ENCODE results near the gene TACR2. TPM values are rescaled to one million over a fixed set of nuclear protein-coding genes. Genes with fewer than 3 reads are reported as not detected.
A peak's percentile ranks its signal among the peaks of the same experiment; 100 is the strongest.

Gene TACR2
- 0.16 and 0.24 TPM in 2 replicates for polyA plus RNA-seq (2011; rRNA removed)
- polyA plus RNA-seq (2012; cell fraction: cytosol; rRNA removed) = 0.17 and 0.21 TPM in 2 replicates
- polyA plus RNA-seq (2012; cell fraction: nucleus; rRNA removed) = 0.06 and 0.16 TPM in 2 replicates
- polyA plus RNA-seq (2017; fragmentation: RNase III; extraction: RNeasy Plus Mini Kit Qiagen cat#74134 plus additional on column Dnase treatment) = 0.09 to 0.21 TPM (median 0.15 TPM) in 3 replicates
- polyA minus RNA-seq (2011; rRNA and poly(A)+ RNA removed) = 0.12 and 0.19 TPM in 2 replicates

DNA sequence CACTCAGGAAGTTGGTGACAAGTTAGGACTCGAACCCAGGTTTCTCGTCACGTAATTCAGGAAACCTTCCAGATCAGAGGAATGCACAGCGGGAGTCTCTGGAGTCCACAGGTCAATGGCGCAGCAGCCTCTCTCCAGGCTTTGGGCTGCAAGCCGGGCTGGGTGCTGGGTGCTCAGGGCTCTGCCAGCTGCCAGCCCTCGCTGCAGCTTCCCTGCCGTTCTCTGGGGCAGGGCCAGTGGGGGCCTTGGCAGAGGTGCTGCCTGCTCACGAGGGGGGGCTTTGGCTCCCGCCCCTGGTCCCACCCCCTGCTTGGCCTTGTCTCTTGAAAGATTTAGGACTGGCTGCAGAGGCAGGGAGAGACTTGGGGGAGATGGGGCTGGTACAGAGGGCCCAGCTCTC, at the start of gene TACR2:
TACR2 (minus strand) TSS at position 224 of the 400 bp plus-strand sequence. CDS start 595 bp downstream, outside the sequence.
- no peak for TF ChIP-seq POLR2AphosphoS2 (conservative IDR thresholded peaks at IDR 0.05; ENCODE audit: low read length)
- no peak for TF ChIP-seq RFX5 (IDR thresholded peaks at IDR 0.05)
- no peak for TF ChIP-seq KDM1A (IDR thresholded peaks at IDR 0.05; ENCODE audit: low read depth)
- TF ChIP-seq SMC3 (IDR thresholded peaks at IDR 0.05) = no peak
- TF ChIP-seq MAZ (IDR thresholded peaks at IDR 0.05; ENCODE audit: borderline replicate concordance, low read depth, low read length) = no peak
- TF ChIP-seq NPAS2 (CRISPR knock-in tag; IDR thresholded peaks at IDR 0.05; ENCODE audit: borderline replicate concordance) = no peak
- TF ChIP-seq CBX2 (IDR thresholded peaks at IDR 0.05; ENCODE audit: borderline replicate concordance, low read depth) = no peak
- TF ChIP-seq, protein P1, sequence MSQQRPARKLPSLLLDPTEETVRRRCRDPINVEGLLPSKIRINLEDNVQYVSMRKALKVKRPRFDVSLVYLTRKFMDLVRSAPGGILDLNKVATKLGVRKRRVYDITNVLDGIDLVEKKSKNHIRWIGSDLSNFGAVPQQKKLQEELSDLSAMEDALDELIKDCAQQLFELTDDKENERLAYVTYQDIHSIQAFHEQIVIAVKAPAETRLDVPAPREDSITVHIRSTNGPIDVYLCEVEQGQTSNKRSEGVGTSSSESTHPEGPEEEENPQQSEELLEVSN (IDR thresholded peaks at IDR 0.05; ENCODE audit: borderline replicate concordance, low read depth) = no peak
- TF ChIP-seq, protein P2, sequence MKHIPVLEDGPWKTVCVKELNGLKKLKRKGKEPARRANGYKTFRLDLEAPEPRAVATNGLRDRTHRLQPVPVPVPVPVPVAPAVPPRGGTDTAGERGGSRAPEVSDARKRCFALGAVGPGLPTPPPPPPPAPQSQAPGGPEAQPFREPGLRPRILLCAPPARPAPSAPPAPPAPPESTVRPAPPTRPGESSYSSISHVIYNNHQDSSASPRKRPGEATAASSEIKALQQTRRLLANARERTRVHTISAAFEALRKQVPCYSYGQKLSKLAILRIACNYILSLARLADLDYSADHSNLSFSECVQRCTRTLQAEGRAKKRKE (CRISPR knock-in tag; IDR thresholded peaks at IDR 0.05; ENCODE audit: low read depth) = no peak
- TF ChIP-seq CEBPB (IDR thresholded peaks at IDR 0.05) = no peak
- no peak for TF ChIP-seq PHF8 (IDR thresholded peaks at IDR 0.05; ENCODE audit: borderline replicate concordance, low read depth)
- no peak for TF ChIP-seq TFCP2L1 (CRISPR knock-in tag; IDR thresholded peaks at IDR 0.05)
- TF ChIP-seq KDM5A (IDR thresholded peaks at IDR 0.05) = no peak
- TF ChIP-seq ZC3H11A (IDR thresholded peaks at IDR 0.05) = no peak
- no peak for TF ChIP-seq ZNF302 (CRISPR knock-in tag; IDR thresholded peaks at IDR 0.05)
- no peak for TF ChIP-seq JUNB (IDR thresholded peaks at IDR 0.05)
- no peak for TF ChIP-seq RARB (CRISPR knock-in tag; IDR thresholded peaks at IDR 0.05)
- TF ChIP-seq CHD2 (IDR thresholded peaks at IDR 0.05; ENCODE audit: low read length, partially characterized antibody) = no peak
- DNase-seq (ENCODE audit: low read depth in 1 of 2, low spot score in 1 of 2) = no peak
- ChIA-PET CTCF (interaction anchor here (0.5 to 5.5 kb wide), 9 partner anchors 8 to 225 kb away, joined by 3 to 44 read pairs (median 4); no protein-coding TSS in a partner anchor), POLR2A (no interaction called here)
- ATAC-seq = no peak
- H3K27ac ChIP-seq = peak within 1 kb of the TSS; percentile 11 to 43; a peak in 1 of 6 replicates
- FAIRE-seq = no peak
- WGBS (ENCODE audit: missing lambda C conversion rate) = 76% methylated on average over 10 of the region's 10 CpGs
- peak within 1 kb of the TSS; percentile 44; the same call in 2 of the 3 replicates for H3K4me2 ChIP-seq
- no peaks in the 10 kb centered on the region for H3K9me3 ChIP-seq
- peaks cover 11% of the 10 kb centered on the region for H3K4me1 ChIP-seq
- H3K4me3 ChIP-seq = no peak within 1 kb of the TSS

DNA sequence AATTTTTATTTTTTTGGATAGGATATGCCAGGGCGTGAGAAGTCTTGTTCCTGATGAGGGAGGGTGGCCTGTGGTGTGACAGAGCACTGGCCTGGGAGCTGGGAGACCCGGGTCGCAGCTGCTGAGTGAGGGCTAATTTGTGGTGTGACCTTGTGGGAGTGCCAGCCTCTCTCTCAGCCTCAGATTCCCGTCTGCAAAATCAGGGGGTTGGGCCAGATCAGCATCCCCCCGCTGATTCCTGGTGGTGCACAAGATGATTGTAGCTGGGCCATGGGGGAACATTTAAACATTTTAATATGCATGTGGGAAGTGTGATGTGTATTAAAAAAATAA, 49.4 kb upstream of the TACR2 start:
- H3K4me3 ChIP-seq = no peak overlapping the region
- 83% methylated on average over 5 of the region's 5 CpGs for WGBS (ENCODE audit: missing lambda C conversion rate)
- H3K4me2 ChIP-seq = no peak overlapping the region
- POLR2A ChIA-PET = interaction anchor here (0.7 kb wide), 1 partner anchor 8 kb away, joined by 4 read pairs; no protein-coding TSS in a partner anchor
- FAIRE-seq = no peak
- no peaks in the 10 kb centered on the region for H3K9me3 ChIP-seq
- no peak for ATAC-seq
- DNase-seq (ENCODE audit: low read depth in 1 of 2, low spot score in 1 of 2) = no peak
- H3K27ac ChIP-seq = peak overlapping the region in 1 of 2 experiments; percentile 42; a peak in 1 of 6 replicates
- TF ChIP-seq MAX (IDR thresholded peaks at IDR 0.05) = no peak
- no peak for TF ChIP-seq NR3C1 (IDR thresholded peaks at IDR 0.05)
- TF ChIP-seq JUNB (IDR thresholded peaks at IDR 0.05) = no peak
- TF ChIP-seq FOSB (CRISPR knock-in tag; IDR thresholded peaks at IDR 0.05) = no peak
- TF ChIP-seq, protein P3, sequence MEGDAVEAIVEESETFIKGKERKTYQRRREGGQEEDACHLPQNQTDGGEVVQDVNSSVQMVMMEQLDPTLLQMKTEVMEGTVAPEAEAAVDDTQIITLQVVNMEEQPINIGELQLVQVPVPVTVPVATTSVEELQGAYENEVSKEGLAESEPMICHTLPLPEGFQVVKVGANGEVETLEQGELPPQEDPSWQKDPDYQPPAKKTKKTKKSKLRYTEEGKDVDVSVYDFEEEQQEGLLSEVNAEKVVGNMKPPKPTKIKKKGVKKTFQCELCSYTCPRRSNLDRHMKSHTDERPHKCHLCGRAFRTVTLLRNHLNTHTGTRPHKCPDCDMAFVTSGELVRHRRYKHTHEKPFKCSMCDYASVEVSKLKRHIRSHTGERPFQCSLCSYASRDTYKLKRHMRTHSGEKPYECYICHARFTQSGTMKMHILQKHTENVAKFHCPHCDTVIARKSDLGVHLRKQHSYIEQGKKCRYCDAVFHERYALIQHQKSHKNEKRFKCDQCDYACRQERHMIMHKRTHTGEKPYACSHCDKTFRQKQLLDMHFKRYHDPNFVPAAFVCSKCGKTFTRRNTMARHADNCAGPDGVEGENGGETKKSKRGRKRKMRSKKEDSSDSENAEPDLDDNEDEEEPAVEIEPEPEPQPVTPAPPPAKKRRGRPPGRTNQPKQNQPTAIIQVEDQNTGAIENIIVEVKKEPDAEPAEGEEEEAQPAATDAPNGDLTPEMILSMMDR (IDR thresholded peaks at IDR 0.05) = no peak
- no peak for TF ChIP-seq CHD2 (IDR thresholded peaks at IDR 0.05; ENCODE audit: low read length, partially characterized antibody)
- no peak for TF ChIP-seq HDAC2 (IDR thresholded peaks at IDR 0.05)
- no peak for TF ChIP-seq HOXB13 (CRISPR knock-in tag; IDR thresholded peaks at IDR 0.05; ENCODE audit: low read depth)
- TF ChIP-seq HMGXB4 (CRISPR knock-in tag; IDR thresholded peaks at IDR 0.05; ENCODE audit: borderline replicate concordance) = no peak
- no peak for TF ChIP-seq ZC3H11A (IDR thresholded peaks at IDR 0.05)
- TF ChIP-seq SMC3 (IDR thresholded peaks at IDR 0.05) = no peak
- no peak for TF ChIP-seq TFCP2L1 (CRISPR knock-in tag; IDR thresholded peaks at IDR 0.05)
- TF ChIP-seq NPAS2 (CRISPR knock-in tag; IDR thresholded peaks at IDR 0.05; ENCODE audit: borderline replicate concordance) = no peak
- TF ChIP-seq PBX3 (IDR thresholded peaks at IDR 0.05) = no peak
- TF ChIP-seq EHMT2 (IDR thresholded peaks at IDR 0.05; ENCODE audit: low read depth) = no peak
- TF ChIP-seq RCOR1 (IDR thresholded peaks at IDR 0.05; ENCODE audit: low read depth, low read length) = no peak
- no peak for TF ChIP-seq CBX2 (IDR thresholded peaks at IDR 0.05; ENCODE audit: borderline replicate concordance, low read depth)
- CTCF ChIA-PET = interaction anchor here (0.6 to 1.8 kb wide), 6 partner anchors 8 to 173 kb away, joined by 3 to 7 read pairs (median 3); no protein-coding TSS in a partner anchor
- peaks cover 68% of the 10 kb centered on the region for H3K4me1 ChIP-seq
